Right ventricle myocardium inferior (tissue), 1 donor: Measurements from ENCODE around the gene SPATA33. TPM values are rescaled to one million over a fixed set of nuclear protein-coding genes. Genes with fewer than 3 reads are reported as not detected.
"Not testable (repeated sequence)": the region's sequence is repeated elsewhere in the genome, so short reads cannot be mapped to it uniquely, and the experiment has no call there.

ENCODE experiments used
- ATAC-seq: fragments of 200-7000 bp; cut with Tn5 transposase; one replicate; pipeline ENCODE4 v1.9.1; 2020; ENCODE audit warnings: mild to moderate bottlenecking, moderate library complexity
- DNase-seq: peaks from one replicate; pipeline ENCODE4 v3.0.0; 2021; ENCODE audit errors: missing footprints
- intact Hi-C: fragments of 100-400 bp; cut with DNase I; formaldehyde crosslinking; loops from one replicate; pipeline ENCODE4 v1.11.0; 2022
- total RNA-seq: library from RNA; stranded (reverse); fragmentation: NEBNext Ultra II Directional; extraction: Animal tissue kit (Norgen Biotek cat#: 25700); gene quantifications from one replicate; pipeline ENCODE4 v1.2.1, GENCODE V29; 2021
- donor health status: DM: no; HTN: yes; CAD: no; lungs with severe emphysema.

The SPATA33 gene
- total RNA-seq, 1 donor from 2014 or later: 1.6 TPM

DNA sequence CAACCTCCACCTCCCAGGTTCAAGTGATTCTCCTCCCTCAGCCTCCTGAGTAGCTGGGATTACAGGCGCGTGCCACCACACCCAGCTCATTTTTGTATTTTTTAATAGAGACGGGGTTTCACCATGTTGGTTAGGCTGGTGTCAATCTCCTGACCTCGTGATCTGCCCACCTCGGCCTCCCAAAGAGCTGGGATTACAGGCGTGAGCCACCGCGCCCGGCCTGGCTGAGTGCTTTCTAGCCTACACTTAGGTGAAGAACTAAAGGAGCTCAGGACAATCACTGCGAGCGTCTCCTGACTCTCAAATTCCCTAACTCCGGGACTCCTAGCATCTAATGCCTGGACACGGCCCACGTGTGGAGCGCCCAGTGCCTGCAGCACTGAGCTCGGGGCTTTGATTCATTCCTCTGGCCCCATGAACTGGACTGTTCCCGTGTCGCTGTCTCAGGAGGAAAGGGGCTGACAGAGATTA, 42.0 kb downstream of the SPATA33 start:
- intact Hi-C loops: loop anchor here (5.0 kb wide), 3 partner anchors 42 to 163 kb away; partner anchors contain the start of genes CHMP1A and SPATA33
- not testable (repeated sequence) for DNase-seq, ATAC-seq

DNA sequence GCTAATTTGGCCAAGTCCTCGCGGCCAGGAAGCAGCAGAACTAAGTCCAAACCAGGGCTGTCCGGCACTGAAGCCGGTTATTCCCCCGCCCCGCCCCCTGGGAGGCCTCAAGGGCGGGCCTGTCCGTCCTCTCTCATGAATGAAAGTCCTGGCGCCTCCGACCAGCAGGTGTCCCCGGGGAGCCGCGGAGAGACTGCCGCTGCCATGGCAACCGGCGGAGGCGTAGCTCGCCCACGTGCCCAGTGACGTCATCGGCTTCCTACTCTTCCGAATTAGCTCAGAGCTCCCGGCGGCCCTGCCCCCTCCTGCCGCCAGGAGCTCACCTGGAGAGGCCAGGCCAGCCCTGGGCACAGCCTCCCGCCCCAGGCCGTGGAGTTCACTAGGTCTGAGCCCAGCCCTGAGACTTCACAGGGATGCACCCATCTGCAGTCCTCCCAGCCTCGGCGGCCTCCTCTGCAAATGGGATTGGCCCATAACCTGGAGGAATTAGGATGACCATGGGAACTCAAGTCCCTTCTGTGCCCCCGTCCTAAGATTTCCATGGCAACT, 42.5 kb downstream of the SPATA33 start:
- intact Hi-C loops: loop anchor here (5.0 kb wide), 3 partner anchors 43 to 162 kb away; partner anchors contain the start of genes CHMP1A and SPATA33
- ATAC-seq: peak; percentile 80
- peak; percentile 100 for DNase-seq

GRCh38 chr16:89700649-89701424, 43.2 kb downstream of the SPATA33 start:
- no peak for DNase-seq
- intact Hi-C loops: loop anchor here (5.0 kb wide), 3 partner anchors 44 to 161 kb away; partner anchors contain the start of genes CHMP1A and SPATA33
- no peak for ATAC-seq

DNA sequence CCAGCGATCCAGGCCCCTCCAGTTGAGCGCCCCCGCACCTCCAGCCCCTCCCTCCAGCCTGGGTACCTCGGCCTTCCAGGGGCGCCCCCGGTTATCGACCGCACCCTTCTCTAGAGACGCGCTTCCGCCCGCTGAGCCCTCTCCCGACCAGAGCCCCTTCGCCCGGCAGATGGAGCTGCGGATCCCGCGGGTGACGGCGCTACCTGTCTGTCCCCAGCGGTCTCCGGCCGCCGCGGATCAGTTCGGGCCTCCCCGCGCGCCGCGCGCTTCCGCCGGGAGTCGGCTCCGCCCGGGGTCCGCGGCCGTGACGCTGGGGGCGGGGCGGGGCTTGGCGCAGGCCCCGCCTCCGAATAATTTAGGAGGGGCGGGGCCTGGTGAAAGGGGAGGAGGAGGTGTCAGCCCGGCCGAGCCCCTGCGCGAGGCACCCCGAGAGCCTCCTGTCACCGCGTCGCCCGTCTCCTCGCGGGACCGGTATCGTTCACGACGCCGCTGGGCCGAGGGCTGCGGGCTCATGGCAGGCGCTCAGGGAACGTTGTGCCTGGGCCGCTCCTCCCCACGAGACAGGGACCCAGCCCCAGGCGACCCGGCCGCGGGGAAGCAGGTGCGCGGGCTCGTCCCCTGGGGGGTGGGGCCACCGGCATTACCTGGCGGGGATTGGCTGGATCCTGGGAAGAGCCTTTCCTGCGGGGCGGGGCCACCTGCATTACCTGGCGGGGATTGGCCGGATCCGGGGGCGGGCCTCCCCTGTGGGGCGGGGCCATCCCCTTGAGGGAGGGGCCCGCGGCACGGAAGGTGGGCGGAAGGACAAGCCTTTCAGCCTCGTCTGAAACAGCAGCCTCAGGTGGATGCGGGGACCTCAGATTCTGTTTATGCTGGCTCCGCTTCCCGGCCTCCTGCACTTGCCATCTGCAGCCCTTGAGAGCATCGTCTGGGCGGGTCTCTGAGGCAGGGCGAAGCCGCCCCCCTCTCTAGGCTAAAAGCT, 44.1 kb downstream of the SPATA33 start, which contains the start of gene SPATA2L:
Gene SPATA2L, minus strand, starts transcription at position 281 of the 982 bp plus-strand sequence. CDS start 473 bp downstream, outside the sequence.
- intact Hi-C loops: loop anchor here (5.0 kb wide), 3 partner anchors 44 to 161 kb away; partner anchors contain the start of genes CHMP1A and SPATA33
- peak; percentile 78 for ATAC-seq
- peak; percentile 95 for DNase-seq

GRCh38 chr16:89704281-89704680, 46.6 kb downstream of the SPATA33 start:
- ATAC-seq (no peak), DNase-seq (no peak)
- intact Hi-C loops: loop anchor here (5.0 kb wide), 3 partner anchors 47 to 158 kb away; partner anchors contain the start of genes CHMP1A and SPATA33

DNA sequence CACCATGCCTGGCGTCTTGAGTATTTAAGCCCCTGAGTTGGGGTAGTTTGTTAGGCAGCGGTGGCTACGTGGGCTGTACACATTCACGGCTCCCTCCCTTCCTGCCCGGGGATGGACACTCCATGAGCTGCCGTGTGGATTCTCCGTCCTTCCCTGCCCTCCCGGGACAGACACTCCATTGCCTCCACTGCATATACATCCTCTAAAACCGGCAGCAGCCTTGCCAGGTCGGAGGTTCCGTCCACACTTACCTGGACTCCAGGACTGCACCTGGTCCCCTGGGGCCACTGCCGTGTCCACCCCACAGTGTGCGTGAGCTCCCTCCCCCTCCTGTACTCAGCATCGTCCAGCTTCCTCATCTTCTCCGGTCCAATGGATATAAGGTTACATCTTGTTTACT, 47.4 kb downstream of the SPATA33 start:
- no peak for ATAC-seq
- intact Hi-C loops: no loop called here
- DNase-seq: no peak

DNA sequence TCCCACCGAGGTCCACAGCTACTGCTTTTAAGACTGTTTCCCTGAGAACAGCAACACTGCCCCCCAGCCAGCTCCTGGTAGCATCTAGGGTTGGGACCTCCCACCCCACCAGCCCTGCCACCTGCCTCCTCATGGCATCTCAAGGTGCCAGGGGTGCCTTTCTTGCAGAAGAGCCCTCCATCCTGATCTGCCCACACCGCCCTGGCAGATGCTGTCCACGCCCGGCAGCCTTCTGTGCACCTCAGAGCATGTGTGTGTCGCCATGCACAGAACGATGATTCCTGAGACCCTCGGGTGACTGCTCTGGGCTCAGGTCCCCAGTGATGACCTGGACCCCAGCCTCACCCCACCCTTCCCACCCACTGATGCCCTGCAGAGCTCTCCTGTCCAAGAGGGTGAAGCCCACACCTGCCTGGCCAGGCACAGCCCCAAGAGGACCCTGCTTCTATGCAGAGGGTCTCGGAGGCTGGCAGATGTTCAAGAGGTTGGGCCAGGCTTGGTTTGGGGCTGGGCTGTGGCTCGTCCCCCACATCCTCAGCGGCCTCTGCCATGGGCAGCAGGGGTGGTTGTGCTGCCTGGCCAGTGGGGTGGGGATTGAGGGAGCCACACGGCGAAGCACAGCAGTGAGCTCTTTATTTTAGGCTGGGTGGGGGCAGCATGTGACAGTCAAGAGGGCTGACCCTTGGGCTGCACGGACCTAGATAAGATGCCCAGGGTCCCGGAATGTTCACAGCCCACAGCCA, 49.1 kb downstream of the SPATA33 start:
- ATAC-seq: no peak
- DNase-seq: no peak
- intact Hi-C loops: no loop called here

DNA sequence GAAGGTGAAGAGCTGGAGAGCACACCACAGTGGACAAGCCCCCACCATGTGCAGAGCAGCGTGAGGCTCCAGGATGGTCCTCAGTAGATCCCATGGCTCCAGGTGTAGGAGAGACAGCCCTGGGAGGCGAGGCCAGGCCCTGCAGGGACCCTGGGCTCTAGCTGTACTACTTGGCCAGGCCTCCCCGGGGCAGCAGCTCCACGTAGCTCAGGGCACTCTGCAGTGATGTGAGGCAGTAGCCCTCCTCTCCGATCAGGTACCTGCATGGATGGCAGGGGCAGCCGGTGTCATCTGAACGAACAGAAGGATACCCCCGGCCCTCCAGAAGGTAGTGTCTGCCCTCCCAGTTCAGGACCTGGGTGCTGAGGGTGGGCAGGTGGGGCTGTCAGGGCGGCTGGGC, 50.1 kb downstream of the SPATA33 start:
- intact Hi-C loops: no loop called here
- no peak for DNase-seq
- ATAC-seq: no peak

DNA sequence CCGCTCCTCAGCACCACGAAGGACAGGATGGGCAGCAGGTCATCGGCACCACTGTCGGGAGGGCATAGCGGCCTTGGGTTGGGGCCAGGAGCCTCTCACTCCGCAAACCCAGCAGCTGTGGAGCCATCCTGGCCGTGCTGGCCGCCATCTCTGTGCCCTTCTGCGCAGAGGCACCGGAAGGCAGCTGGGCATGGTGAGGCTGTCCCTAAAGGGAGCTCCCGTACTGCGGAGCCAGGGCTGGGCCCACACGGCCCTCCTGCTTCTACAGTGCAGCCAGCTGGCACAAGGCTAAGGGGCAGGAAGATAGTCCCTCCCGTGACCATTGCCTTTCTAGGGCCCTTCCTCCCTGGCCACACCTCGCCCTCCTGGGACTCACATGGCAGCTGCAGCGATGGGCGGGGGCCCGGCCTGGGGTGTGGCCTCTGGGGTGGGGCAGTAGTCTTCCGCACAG, 50.9 kb downstream of the SPATA33 start:
- intact Hi-C loops: no loop called here
- ATAC-seq (no peak), DNase-seq (no peak)

DNA sequence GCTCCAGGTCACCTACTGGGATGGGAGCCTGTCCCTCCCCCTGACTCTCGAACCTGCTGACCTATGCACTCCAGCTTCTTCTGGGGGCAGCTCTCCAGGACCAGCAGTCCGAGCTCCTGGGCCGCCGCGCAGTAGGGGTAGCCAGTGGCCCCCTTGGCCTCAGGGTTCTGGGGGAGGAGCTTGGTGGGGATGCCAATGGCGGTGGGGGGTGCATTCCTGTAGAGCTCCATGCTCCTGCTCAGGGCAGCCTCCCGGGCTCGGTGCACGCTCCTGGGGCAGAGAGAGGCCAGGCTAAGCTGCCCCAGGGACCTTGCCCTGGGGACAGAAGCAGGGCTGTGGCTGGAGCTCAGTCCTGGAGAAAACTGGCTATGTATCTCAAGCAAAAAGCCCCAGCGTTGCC, 51.5 kb downstream of the SPATA33 start:
- ATAC-seq (no peak), DNase-seq (no peak)
- intact Hi-C loops: no loop called here

- no peak for ATAC-seq
- DNase-seq: no peak
- intact Hi-C loops: no loop called here
Measured at GRCh38 chr16:89709716-89710432, 52.2 kb downstream of the SPATA33 start.

GRCh38 chr16:89710709-89711564, 53.3 kb downstream of the SPATA33 start:
- intact Hi-C loops: no loop called here
- ATAC-seq (no peak), DNase-seq (no peak)

DNA sequence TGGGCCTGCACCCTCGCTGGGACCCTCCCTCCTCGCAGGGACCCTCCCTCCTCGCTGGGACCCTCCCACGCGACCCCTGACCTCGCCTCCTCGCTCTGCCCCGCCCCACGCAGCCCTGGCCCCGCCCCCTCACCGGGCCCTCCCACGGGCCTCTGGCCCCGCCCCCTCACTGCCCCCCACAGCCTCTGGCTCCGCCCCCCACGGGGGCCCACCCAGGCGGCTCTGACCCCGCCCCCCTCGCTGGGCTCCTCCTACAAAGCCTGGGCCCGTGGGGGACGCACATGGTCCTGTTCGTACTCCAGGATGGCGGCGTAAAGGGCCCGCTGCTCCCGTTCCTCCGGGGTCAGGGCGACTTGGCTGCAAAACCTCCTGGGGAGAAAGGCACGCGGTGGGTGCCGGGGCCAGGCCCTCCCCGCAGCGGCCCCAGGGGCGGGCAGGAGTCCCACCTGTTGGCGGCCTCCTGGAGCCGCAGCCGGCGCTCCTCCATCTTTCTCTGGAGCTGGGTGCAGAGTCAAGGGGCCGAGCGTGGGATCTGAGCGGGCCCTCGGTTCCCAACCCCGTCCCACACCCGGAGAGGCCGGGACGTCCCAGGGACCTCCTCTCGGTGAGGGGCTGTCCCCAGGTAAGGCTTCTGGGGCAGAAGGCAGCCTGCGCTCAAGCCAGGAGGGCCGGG, 54.1 kb downstream of the SPATA33 start:
- DNase-seq (no peak), ATAC-seq (peak; percentile 30)
- intact Hi-C loops: no loop called here

- no peak for DNase-seq
- intact Hi-C loops: no loop called here
- ATAC-seq: no peak
Measured at GRCh38 chr16:89712274-89712781, 54.7 kb downstream of the SPATA33 start.

DNA sequence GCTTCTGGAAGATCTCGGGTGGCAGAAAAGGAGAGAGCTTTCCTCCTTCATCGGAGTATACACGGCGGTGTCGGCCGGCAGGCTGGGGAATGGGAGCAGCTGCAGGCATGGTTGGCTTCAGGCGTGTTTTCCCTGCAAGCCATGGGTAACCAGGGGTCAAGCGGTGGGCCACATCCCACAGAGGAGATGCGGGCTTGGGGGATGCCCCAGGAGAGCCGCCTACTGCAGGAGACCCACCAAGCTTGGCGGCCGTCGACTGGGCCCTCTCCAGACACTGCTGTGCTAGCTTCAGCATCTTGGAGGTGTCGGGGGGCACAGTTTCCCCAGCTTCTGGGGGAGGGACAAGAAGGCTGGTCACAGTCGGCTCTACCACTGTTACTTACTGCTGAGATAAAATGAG, 58.9 kb downstream of the SPATA33 start:
- DNase-seq (no peak), ATAC-seq (no peak)
- intact Hi-C loops: no loop called here
